ENCODE data around the gene ZNF438.

DNA sequence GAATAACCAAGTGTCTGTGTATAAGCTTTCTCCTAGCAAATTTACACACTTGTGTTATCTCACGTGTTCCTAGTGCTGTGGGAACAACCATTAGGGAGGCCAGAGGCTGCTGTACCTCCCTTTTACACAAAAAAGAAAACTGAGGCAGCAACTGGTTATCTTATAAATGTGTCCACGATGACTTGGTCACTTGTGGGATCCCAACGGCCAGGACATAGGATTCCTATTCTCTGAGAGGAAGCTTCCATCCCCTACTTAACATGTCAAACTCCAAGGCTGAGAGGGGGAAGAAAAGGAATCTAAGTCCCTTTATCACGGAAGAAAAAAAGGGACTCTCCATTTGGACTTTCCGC is 484 bp downstream of the ZNF438 start:
- TF ChIP-seq, protein P1, sequence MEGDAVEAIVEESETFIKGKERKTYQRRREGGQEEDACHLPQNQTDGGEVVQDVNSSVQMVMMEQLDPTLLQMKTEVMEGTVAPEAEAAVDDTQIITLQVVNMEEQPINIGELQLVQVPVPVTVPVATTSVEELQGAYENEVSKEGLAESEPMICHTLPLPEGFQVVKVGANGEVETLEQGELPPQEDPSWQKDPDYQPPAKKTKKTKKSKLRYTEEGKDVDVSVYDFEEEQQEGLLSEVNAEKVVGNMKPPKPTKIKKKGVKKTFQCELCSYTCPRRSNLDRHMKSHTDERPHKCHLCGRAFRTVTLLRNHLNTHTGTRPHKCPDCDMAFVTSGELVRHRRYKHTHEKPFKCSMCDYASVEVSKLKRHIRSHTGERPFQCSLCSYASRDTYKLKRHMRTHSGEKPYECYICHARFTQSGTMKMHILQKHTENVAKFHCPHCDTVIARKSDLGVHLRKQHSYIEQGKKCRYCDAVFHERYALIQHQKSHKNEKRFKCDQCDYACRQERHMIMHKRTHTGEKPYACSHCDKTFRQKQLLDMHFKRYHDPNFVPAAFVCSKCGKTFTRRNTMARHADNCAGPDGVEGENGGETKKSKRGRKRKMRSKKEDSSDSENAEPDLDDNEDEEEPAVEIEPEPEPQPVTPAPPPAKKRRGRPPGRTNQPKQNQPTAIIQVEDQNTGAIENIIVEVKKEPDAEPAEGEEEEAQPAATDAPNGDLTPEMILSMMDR (conservative IDR thresholded peaks at IDR 0.05; ENCODE audit: low read depth, low read length), result no peak
- TF ChIP-seq, protein P2, sequence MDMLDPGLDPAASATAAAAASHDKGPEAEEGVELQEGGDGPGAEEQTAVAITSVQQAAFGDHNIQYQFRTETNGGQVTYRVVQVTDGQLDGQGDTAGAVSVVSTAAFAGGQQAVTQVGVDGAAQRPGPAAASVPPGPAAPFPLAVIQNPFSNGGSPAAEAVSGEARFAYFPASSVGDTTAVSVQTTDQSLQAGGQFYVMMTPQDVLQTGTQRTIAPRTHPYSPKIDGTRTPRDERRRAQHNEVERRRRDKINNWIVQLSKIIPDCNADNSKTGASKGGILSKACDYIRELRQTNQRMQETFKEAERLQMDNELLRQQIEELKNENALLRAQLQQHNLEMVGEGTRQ (IDR thresholded peaks at IDR 0.05; ENCODE audit: low read depth, low read length), result no peak
- TF ChIP-seq CHD1 (IDR thresholded peaks at IDR 0.05; ENCODE audit: low read depth, low read length), result no peak
- TF ChIP-seq POLR2A (IDR thresholded peaks at IDR 0.05; ENCODE audit: low read depth, low read length), result no peak
- TF ChIP-seq SMC3 (IDR thresholded peaks at IDR 0.05; ENCODE audit: low read depth, low read length), result no peak
- TF ChIP-seq BHLHE40 (IDR thresholded peaks at IDR 0.05; ENCODE audit: low read depth, low read length), result no peak
- no peak for TF ChIP-seq MXI1 (IDR thresholded peaks at IDR 0.05; ENCODE audit: borderline replicate concordance, low read depth, low read length)
- no peak for TF ChIP-seq FOS (IDR thresholded peaks at IDR 0.05; ENCODE audit: low read depth, low read length)
